Measurements from ENCODE around the gene NRG3.

DNA sequence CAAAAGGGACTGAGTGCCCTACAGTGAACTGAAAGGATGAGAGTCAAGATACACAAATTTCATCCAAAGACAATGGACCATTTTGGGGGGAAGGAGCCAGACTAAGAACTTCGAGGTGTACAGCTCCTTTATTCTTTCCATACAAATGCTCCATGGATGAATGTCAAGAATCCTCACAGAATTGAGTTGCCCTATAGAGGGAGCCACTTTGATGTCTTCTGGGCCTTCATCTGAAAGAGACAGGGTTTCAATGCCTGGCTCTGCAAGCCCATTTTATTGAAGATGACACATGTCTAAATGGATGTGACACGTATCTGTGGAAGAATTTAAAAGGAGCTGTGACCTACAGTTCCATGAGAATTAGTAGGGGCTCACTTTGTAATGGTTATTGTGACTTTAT is 32.0 kb upstream of the NRG3 start:
- TF ChIP-seq, protein P1, sequence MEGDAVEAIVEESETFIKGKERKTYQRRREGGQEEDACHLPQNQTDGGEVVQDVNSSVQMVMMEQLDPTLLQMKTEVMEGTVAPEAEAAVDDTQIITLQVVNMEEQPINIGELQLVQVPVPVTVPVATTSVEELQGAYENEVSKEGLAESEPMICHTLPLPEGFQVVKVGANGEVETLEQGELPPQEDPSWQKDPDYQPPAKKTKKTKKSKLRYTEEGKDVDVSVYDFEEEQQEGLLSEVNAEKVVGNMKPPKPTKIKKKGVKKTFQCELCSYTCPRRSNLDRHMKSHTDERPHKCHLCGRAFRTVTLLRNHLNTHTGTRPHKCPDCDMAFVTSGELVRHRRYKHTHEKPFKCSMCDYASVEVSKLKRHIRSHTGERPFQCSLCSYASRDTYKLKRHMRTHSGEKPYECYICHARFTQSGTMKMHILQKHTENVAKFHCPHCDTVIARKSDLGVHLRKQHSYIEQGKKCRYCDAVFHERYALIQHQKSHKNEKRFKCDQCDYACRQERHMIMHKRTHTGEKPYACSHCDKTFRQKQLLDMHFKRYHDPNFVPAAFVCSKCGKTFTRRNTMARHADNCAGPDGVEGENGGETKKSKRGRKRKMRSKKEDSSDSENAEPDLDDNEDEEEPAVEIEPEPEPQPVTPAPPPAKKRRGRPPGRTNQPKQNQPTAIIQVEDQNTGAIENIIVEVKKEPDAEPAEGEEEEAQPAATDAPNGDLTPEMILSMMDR (IDR thresholded peaks at IDR 0.05; ENCODE audit: low read length), result peak; percentile 38; the same call in 1 of the 2 replicates
- TF ChIP-seq EZH2 (IDR thresholded peaks at IDR 0.05; ENCODE audit: borderline replicate concordance, low read length), result no peak
